22Rv1 (cell line): ENCODE results near the gene MIDN.

Source experiments
- CTCF ChIP-seq: fragments of 450-650 bp; IDR thresholded peaks from 2 replicates; pipeline ENCODE4 v1.5.1; 2017; ENCODE audit warnings: mild to moderate bottlenecking
- ZFX ChIP-seq: fragments of 450-650 bp; IDR thresholded peaks from 2 replicates; pipeline ENCODE4 v1.6.1; 2017; ENCODE audit warnings: antibody characterized with exemption, borderline replicate concordance

- TF ChIP-seq CTCF (no peak), ZFX (no peak)
These were observed 3.2 kb downstream of the MIDN start for GRCh38 chr19:1251330-1252220.
